SK-N-SH (cell line): ENCODE data around the gene ZNF580. TPM values are rescaled to one million over a fixed set of nuclear protein-coding genes. Genes with fewer than 3 reads are reported as not detected.

ENCODE experiments used
- CTCF ChIA-PET: fragments of 300-600, 350-600 bp; formaldehyde crosslinking; extraction: SDS; loops from one replicate; lab custom pipeline; 2021; lab: Yijun Ruan, JAX
- POLR2A ChIA-PET: fragments of 350-600 bp; sonication (Branson Sonifier 250); formaldehyde crosslinking; extraction: SDS; loops from one replicate; lab custom pipeline; 2020; ENCODE audit warnings: antibody characterized with exemption, inconsistent platforms; lab: Yijun Ruan, JAX
- DNase-seq: peaks from one replicate; pipeline ENCODE4 v3.0.0; 2012
- H2AFZ ChIP-seq: fragments of 200-600 bp; sonication (generic); 2 replicates; pipeline ENCODE4 v1.8.1; 2016; ENCODE audit warnings: antibody characterized with exemption, mild to moderate bottlenecking, low read depth
- H3F3A ChIP-seq: fragments of 200-600 bp; sonication (generic); replicated peaks from 2 replicates; pipeline ENCODE3; 2016; ENCODE audit warnings: antibody characterized with exemption, mild to moderate bottlenecking; ENCODE audit not compliant: insufficient read depth
- H3K27ac ChIP-seq, 2 experiments: fragments of 200-500 bp in 1 of 2; fragments of 200-600 bp in 1 of 2; sonication (Bioruptor generic) in 1 of 2; sonication (generic), shearing (Covaris generic) in 1 of 2; 2 replicates each; pipeline versions ENCODE4 v1.5.1 to v1.6.1; 2014 to 2016; ENCODE audit warnings: low read depth in 2 of 2, inconsistent platforms in 1 of 2, low read length in 1 of 2, mild to moderate bottlenecking in 1 of 2, mixed read lengths in 1 of 2
- H3K27me3 ChIP-seq: fragments of 200-600 bp; sonication (generic), shearing (Covaris generic); 2 replicates; pipeline ENCODE4 v1.6.1; 2016; ENCODE audit warnings: mixed run types; ENCODE audit not compliant: insufficient read depth
- H3K36me3 ChIP-seq, 2 experiments: fragments of 200-500 bp in 1 of 2; fragments of 200-600 bp in 1 of 2; sonication (Bioruptor generic) in 1 of 2; sonication (generic) in 1 of 2; replicated peaks in 1 of 2; 2 replicates each; pipeline versions ENCODE3 to v1.5.1; 2014 to 2016; ENCODE audit warnings: low read length in 1 of 2, mild to moderate bottlenecking in 1 of 2; ENCODE audit not compliant: insufficient read depth in 2 of 2, control insufficient read depth in 1 of 2
- H3K4me1 ChIP-seq, 2 experiments: fragments of 200-500 bp in 1 of 2; fragments of 200-600 bp in 1 of 2; sonication (Bioruptor generic) in 1 of 2; sonication (generic), shearing (Covaris generic) in 1 of 2; 2 replicates each; pipeline versions ENCODE4 v1.5.1 to v1.6.1; 2014 to 2016; ENCODE audit warnings: low read depth in 1 of 2, low read length in 1 of 2, mixed run types in 1 of 2; ENCODE audit not compliant: insufficient read depth in 2 of 2, control insufficient read depth in 1 of 2
- H3K4me2 ChIP-seq: fragments of 200-600 bp; sonication (generic), shearing (Covaris generic); 2 replicates; pipeline ENCODE4 v1.6.1; 2017; ENCODE audit warnings: mixed run types
- H3K4me3 ChIP-seq, 2 experiments: fragments of 200-500 bp in 1 of 2; fragments of 200-600 bp in 1 of 2; sonication (Bioruptor generic) in 1 of 2; sonication (generic), shearing (Covaris generic) in 1 of 2; 2 replicates each; pipeline versions ENCODE4 v1.5.1 to v1.8.1; 2014 to 2016; ENCODE audit warnings: low read depth in 2 of 2, inconsistent platforms in 1 of 2, low read length in 1 of 2, mild to moderate bottlenecking in 1 of 2, mixed read lengths in 1 of 2, moderate library complexity in 1 of 2
- H3K79me2 ChIP-seq: fragments of 200-600 bp; sonication (generic); 2 replicates; pipeline ENCODE4 v1.8.1; 2017; ENCODE audit warnings: mild to moderate bottlenecking; ENCODE audit not compliant: insufficient read depth
- H3K9ac ChIP-seq: fragments of 200-600 bp; sonication (generic); 2 replicates; pipeline ENCODE4 v1.6.1; 2017; ENCODE audit warnings: mixed run types
- H3K9me2 ChIP-seq: fragments of 200-600 bp; sonication (generic); 2 replicates; pipeline ENCODE4 v1.6.1; 2017; ENCODE audit warnings: mixed run types
- H3K9me3 ChIP-seq: fragments of 200-600 bp; sonication (generic); 2 replicates; pipeline ENCODE4 v1.6.1; 2017; ENCODE audit warnings: mixed run types, mild to moderate bottlenecking, moderate library complexity
- H4K20me1 ChIP-seq: fragments of 200-600 bp; sonication (generic); 2 replicates; pipeline ENCODE4 v1.6.1; 2017; ENCODE audit warnings: mild to moderate bottlenecking, mixed run types; ENCODE audit not compliant: insufficient read depth
- GABPA ChIP-seq: IDR thresholded peaks from 2 replicates; pipeline ENCODE4 v1.4.0; 2012; ENCODE audit warnings: low read depth, mild to moderate bottlenecking
- JUND ChIP-seq: IDR thresholded peaks from 2 replicates; pipeline ENCODE4 v1.4.0; 2012
- MAX ChIP-seq: IDR thresholded peaks from 2 replicates; pipeline ENCODE4 v1.4.0; 2012; ENCODE audit warnings: low read depth
- MXI1 ChIP-seq: IDR thresholded peaks from 2 replicates; pipeline ENCODE4 v1.6.1; 2012; ENCODE audit warnings: mild to moderate bottlenecking, low read depth, low read length, improper control_type of control experiment
- PBX3 ChIP-seq: IDR thresholded peaks from 2 replicates; pipeline ENCODE4; 2012
- REST ChIP-seq: IDR thresholded peaks from 2 replicates; pipeline ENCODE4 v1.6.1; 2012; ENCODE audit warnings: mild to moderate bottlenecking, low read depth, low read length, moderate library complexity
- RFX5 ChIP-seq: IDR thresholded peaks from 2 replicates; pipeline ENCODE4 v1.6.1; 2012; ENCODE audit warnings: mild to moderate bottlenecking, improper control_type of control experiment, low read length
- SIN3A ChIP-seq: IDR thresholded peaks from 2 replicates; pipeline ENCODE4 v1.6.1; 2012; ENCODE audit warnings: low read depth, mild to moderate bottlenecking, low read length, moderate library complexity, borderline replicate concordance
- SMC3 ChIP-seq: IDR thresholded peaks from 2 replicates; pipeline ENCODE4 v1.6.1; 2012; ENCODE audit warnings: low read depth, low read length, improper control_type of control experiment
- TEAD4 ChIP-seq: IDR thresholded peaks from 2 replicates; pipeline ENCODE4 v1.4.0; 2012; ENCODE audit warnings: mild to moderate bottlenecking, borderline replicate concordance; ENCODE audit not compliant: insufficient read depth
- WGBS: methylation state at CpG from one replicate; pipeline ENCODE4 v1.1.6; 2017; ENCODE audit warnings: low lambda C conversion rate; 5-methylcytosine and 5-hydroxymethylcytosine counted together
- polyA plus RNA-seq, 3 experiments: library from polyadenylated mRNA; depleted of rRNA; stranded (reverse); fragments of >200 nt; gene quantifications; 2 replicates each; pipeline ENCODE4 v1.2.3, GENCODE V29; 2012

The ZNF580 gene
- polyA plus RNA-seq, 1 of the 3 experiments (the other 2 are of a cell fraction) = 21.9 TPM

GRCh38 chr19:55688422-55689218 is 47.8 kb downstream of the ZNF580 start (continued):
- TF ChIP-seq REST (no peak), MXI1 (no peak), TEAD4 (no peak), JUND (no peak), PBX3 (no peak)

- Histone ChIP-seq H3K4me3 (no peak overlapping the region), H3F3A (no peaks in the 10 kb centered on the region), H3K4me2 (no peak overlapping the region), H3K9ac (no peak overlapping the region), H3K9me2 (no peaks in the 10 kb centered on the region), H3K4me1 (no peaks in the 10 kb centered on the region), H3K9me3 (no peaks in the 10 kb centered on the region), H3K27ac (no peak overlapping the region), H2AFZ (no peak overlapping the region), H3K27me3 (no peaks in the 10 kb centered on the region), H4K20me1 (peaks cover 35% of the 10 kb centered on the region), H3K36me3 (peaks cover 0 to 65% of the 10 kb centered on the region in 2 experiments), H3K79me2 (peaks cover 18% of the 10 kb centered on the region; the same call in 1 of the 2 replicates)
- ChIA-PET CTCF (no interaction called here), POLR2A (no interaction called here)
- DNase-seq = no peak
- 95% methylated on average over 34 of the region's 35 CpGs for WGBS
- no peak for TF ChIP-seq GABPA
- TF ChIP-seq MAX = no peak
- no peak for TF ChIP-seq SMC3
- TF ChIP-seq REST = no peak
- no peak for TF ChIP-seq SIN3A
- no peak for TF ChIP-seq RFX5
Observed at GRCh38 chr19:55689411-55690108, 48.8 kb downstream of the ZNF580 start.
